ENCODE data around the gene RAMP1.

DNA sequence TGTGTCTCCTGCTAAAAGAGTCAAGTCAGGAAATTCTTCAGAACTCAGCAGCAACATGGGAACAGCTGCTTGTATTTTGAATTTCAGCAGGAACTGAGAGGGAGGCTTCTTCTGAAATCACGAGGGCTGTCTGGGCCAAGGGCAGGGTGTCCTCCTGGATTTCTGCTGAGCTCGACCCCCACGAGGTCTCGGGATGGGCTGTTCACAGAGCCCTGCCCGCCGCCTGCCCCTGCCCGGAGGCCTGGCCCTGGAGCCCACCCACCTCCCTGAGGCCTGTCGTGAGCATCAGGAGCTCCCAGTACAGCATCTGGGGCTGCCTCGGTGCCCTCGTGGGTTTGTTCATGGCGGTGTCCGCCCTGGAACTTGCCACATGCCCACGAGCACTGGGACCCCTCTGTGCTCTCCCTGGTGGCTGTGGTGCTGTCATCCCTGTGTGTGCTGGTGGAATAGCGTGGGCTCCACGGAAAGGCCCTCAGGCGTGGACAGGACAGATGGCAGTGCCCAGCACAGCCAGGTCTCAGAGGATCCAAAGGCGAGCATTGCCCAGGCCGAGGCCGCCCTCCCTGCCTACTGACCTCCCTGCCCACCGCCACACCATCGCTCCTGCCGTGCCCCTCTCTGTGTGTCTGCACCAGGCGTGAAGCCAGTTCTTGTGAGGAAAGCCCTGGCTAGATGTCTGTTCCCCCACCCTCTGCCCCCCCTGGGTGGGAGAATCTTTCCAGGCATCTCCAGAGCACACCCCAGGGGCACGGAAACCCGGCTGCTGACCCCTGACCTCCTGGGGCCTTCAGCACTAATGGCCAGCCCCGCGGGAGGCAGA lies 25.9 kb downstream of the RAMP1 start:
- TF ChIP-seq, protein P1, sequence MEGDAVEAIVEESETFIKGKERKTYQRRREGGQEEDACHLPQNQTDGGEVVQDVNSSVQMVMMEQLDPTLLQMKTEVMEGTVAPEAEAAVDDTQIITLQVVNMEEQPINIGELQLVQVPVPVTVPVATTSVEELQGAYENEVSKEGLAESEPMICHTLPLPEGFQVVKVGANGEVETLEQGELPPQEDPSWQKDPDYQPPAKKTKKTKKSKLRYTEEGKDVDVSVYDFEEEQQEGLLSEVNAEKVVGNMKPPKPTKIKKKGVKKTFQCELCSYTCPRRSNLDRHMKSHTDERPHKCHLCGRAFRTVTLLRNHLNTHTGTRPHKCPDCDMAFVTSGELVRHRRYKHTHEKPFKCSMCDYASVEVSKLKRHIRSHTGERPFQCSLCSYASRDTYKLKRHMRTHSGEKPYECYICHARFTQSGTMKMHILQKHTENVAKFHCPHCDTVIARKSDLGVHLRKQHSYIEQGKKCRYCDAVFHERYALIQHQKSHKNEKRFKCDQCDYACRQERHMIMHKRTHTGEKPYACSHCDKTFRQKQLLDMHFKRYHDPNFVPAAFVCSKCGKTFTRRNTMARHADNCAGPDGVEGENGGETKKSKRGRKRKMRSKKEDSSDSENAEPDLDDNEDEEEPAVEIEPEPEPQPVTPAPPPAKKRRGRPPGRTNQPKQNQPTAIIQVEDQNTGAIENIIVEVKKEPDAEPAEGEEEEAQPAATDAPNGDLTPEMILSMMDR (IDR thresholded peaks at IDR 0.05): no peak
- no peak for TF ChIP-seq EZH2 (IDR thresholded peaks at IDR 0.05; ENCODE audit: borderline replicate concordance, insufficient read depth, low read depth, low read length, poor library complexity, severe bottlenecking)

Measured in B cell (primary cell).